HG02642 (cell line): ENCODE measurements around the gene OXCT1.

Experiments
- ATAC-seq: cut with Tn5 transposase; IDR thresholded peaks from one replicate; pipeline ENCODE4 v1.9.1; 2021; ENCODE audit warnings: mild to moderate bottlenecking; ENCODE audit not compliant: unreplicated experiment, poor library complexity

Gene OXCT1

GRCh38 chr5:41869724-41870626 lies at the start of gene OXCT1:
Gene OXCT1 (minus strand): TSS chr5:41870425. CDS start chr5:41870358, 67 bp downstream.
- ATAC-seq, result peak; percentile 94

- ATAC-seq, result peak; percentile 64
Measured at GRCh38 chr5:41918105-41918504, 47.9 kb upstream of the OXCT1 start.

DNA sequence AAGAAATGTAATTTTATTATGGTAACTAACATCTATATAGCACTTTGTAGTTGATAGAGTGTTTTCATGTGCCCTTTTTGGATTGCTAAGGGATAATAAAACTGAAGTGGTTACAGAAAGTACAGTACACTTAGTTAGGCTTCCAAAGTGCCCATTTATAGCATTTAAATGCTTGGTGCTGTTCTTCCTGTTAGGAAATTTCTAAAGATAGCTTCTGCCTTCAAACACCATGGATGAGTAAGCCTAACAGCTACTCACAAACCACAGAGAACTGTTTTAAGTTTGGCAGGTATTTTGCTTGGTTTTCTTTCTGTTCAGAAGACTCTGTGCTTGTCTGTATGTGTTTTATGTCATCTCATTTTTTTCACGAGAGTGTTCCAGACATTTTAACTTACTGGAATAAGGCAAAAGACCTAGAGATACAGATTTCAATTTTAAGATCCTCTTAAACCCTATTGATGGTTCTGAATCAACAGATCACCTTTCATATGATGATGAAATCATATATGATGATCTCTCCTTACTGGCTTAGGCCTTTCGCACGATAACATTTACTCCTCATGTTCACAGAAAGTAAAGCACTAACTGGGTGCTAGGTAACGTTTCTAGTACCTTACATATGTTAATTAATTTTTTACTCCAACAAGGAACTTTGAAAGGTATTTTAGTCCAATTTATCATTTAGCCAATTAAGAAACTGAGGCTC lies 38.3 kb upstream of the OXCT1 start:
- no peak for ATAC-seq

GRCh38 chr5:41906151-41906550 lies 35.9 kb upstream of the OXCT1 start:
- ATAC-seq, result no peak

GRCh38 chr5:41903892-41904799 lies 33.9 kb upstream of the OXCT1 start, which contains the start of gene RIMOC1:
Gene RIMOC1 (plus strand): TSS chr5:41904344. CDS start chr5:41904368, 24 bp downstream.
- ATAC-seq, result peak; percentile 99

DNA sequence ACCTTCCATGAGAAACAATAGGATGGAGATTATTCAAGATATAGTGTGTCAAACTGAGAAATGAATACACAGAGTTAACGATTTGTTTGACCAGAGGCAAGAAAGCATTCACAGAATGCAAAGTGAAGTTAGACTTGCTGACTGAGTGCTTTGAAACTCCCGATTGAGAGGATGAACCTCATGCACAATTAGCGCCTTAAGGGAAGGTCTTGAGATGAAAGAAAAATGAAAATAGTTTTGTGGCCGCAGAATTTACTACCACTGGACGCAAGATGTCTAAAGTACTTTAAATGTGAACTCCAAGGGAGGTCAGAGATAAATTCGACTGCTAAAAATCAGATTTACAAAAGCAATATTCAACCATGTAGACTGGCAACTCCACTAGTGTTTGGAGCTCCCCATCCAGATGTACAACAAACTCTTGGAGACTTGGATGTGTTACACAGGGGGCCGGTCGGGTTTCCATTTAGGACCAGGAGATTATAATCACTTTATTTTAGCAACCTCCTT lies 33.2 kb upstream of the OXCT1 start:
- no peak for ATAC-seq

- no peak for ATAC-seq
Measured at GRCh38 chr5:41896230-41896629, 26.0 kb upstream of the OXCT1 start.

GRCh38 chr5:41893074-41893851 lies 23.0 kb upstream of the OXCT1 start:
- peak; percentile 65 for ATAC-seq

- no peak for ATAC-seq
Measured at GRCh38 chr5:41892031-41892430, 21.8 kb upstream of the OXCT1 start.

- no peak for ATAC-seq
Measured at GRCh38 chr5:41891066-41891707, 21.0 kb upstream of the OXCT1 start.

DNA sequence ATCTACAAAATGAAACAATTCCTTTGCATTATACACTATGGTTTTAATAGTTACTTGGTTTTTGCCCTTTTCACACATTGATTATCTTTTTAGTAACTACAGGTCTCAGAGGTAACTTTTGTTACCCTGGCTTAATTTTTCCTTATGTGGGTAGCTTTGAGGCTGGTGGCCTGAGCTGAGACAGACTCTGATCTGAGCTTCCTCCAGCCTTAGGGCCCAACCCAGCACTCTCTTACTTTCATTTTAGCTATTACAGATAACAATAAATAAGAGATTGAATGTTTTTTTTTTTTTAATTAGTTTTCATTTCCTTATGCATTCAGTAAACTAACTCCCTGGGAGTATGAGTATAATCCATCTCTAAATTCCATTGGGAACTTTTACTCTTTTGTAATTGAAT lies 15.1 kb upstream of the OXCT1 start:
- ATAC-seq, result no peak

DNA sequence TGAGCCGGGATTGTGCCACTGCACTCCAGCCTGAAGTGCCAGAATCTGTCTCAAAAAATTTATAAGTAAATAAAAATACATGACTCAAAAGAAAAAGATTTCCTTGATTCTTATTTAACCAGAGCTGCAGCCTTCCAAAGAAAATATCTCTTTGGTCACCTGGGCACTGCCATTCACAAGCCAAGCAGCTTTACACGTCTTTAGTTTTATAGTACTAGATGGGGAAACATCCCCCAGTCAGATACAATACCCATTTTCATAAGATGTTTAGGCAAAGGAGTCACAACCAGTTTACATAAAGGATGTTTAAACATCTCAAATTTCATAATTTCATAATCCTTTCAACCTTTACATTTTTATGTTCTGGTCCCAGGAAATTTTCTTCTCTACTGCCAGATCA lies 13.7 kb upstream of the OXCT1 start:
- ATAC-seq, result no peak

DNA sequence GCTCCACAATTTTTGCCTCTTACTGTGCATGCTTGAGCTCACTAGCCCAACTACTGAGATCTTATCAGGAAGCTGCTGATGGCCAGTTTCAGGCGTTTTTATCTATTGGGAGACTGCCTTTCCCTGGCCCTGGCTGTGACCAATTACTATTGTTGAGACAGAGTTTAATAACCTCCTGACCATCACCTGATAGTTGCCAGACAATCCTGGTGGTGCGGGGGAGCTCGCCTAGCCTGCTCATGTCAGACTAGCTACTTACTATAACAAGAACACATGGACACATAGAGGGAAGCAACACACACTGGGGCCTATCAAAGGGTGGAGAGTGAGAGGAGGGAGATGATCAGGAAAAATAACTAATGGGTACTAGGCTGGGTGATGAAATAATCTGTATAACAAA lies 13.0 kb upstream of the OXCT1 start:
- ATAC-seq, result no peak

GRCh38 chr5:41882765-41883164 lies 12.5 kb upstream of the OXCT1 start:
- ATAC-seq, result no peak

DNA sequence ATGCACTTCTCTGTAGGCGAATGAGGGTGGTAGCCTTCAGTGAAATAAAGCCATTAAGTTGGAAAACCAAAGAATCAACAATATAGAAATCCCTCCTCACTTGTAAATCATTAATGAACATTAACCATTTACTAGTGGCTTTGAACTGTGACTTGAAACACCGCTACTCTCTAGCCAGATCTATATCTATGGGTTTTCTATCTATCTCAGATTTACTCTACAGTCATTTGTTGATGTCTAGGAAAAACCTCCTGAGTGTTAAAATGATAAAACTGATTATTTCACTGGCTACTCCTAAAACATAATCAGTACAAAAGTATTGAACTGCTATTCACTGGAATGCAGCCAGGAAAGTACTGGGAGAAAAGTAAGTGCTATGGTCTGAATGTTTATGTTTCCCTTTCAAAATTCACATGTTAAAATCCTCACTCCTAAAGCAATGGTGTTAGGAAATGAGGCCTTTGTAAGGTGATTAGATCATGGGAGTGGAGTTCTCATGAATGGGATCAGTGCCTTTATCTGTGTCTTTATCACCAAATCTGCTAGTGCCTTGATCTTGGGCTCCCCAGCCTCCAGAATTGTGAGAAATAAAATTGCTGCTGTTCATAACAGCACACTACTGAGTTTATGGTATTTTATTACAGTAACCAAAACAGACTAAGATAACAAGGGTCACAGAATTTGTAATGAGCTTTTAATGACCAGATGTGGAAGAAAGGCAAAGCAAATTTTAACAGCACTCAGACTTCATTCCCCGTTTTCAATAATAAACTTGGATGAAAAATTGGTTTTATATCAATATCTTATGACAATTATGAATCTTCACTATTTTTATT lies 8.6 kb upstream of the OXCT1 start:
- peak; percentile 63 for ATAC-seq

- peak; percentile 55 for ATAC-seq
Measured at GRCh38 chr5:41878173-41878572, 7.9 kb upstream of the OXCT1 start.

- no peak for ATAC-seq
Measured at GRCh38 chr5:41877408-41877807, 7.2 kb upstream of the OXCT1 start.

GRCh38 chr5:41876678-41877077 lies 6.5 kb upstream of the OXCT1 start:
- no peak for ATAC-seq
